Measurements from ENCODE around the gene NDP. TPM values are rescaled to one million over a fixed set of nuclear protein-coding genes. Genes with fewer than 3 reads are reported as not detected.

The NDP gene
- total RNA-seq, 4 donors from 2014 or later: 0.22 to 0.42 TPM; not detected in 2

DNA sequence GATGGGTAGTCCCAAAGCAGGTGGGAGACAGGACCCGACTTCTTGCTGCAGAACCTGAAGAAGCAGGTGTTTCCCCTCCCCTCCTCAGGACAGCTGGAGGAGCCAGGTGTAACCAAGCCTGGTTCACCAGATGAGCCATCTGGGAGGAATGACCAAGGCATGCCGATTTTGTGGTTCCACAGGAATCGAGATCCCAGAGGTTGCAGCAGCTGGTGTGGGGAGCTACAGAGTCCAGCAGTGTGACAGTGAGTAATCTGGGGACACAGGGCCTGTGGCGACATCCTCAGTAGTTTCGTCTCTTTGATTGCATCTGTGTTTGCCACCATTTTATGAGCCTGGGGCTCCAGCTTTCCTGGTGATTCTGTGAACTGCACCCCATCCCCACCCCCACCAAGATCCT, 2.6 kb upstream of the NDP start:
- TF ChIP-seq, protein P1, sequence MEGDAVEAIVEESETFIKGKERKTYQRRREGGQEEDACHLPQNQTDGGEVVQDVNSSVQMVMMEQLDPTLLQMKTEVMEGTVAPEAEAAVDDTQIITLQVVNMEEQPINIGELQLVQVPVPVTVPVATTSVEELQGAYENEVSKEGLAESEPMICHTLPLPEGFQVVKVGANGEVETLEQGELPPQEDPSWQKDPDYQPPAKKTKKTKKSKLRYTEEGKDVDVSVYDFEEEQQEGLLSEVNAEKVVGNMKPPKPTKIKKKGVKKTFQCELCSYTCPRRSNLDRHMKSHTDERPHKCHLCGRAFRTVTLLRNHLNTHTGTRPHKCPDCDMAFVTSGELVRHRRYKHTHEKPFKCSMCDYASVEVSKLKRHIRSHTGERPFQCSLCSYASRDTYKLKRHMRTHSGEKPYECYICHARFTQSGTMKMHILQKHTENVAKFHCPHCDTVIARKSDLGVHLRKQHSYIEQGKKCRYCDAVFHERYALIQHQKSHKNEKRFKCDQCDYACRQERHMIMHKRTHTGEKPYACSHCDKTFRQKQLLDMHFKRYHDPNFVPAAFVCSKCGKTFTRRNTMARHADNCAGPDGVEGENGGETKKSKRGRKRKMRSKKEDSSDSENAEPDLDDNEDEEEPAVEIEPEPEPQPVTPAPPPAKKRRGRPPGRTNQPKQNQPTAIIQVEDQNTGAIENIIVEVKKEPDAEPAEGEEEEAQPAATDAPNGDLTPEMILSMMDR (IDR thresholded peaks at IDR 0.05): no peak
- TF ChIP-seq POLR2A (IDR thresholded peaks at IDR 0.05): no peak
- intact Hi-C loops (cut with DNase I; ENCODE audit: low total_unique reads): no loop called here
- DNase-seq (ENCODE audit: low spot score in 2 of 2): no peak
- H3K4me3 ChIP-seq (ENCODE audit: low read depth, poor library complexity, severe bottlenecking): no peak overlapping the region
- 81 to 89% methylated on average over 5 of the region's 5 CpGs for WGBS, 2 donors

DNA sequence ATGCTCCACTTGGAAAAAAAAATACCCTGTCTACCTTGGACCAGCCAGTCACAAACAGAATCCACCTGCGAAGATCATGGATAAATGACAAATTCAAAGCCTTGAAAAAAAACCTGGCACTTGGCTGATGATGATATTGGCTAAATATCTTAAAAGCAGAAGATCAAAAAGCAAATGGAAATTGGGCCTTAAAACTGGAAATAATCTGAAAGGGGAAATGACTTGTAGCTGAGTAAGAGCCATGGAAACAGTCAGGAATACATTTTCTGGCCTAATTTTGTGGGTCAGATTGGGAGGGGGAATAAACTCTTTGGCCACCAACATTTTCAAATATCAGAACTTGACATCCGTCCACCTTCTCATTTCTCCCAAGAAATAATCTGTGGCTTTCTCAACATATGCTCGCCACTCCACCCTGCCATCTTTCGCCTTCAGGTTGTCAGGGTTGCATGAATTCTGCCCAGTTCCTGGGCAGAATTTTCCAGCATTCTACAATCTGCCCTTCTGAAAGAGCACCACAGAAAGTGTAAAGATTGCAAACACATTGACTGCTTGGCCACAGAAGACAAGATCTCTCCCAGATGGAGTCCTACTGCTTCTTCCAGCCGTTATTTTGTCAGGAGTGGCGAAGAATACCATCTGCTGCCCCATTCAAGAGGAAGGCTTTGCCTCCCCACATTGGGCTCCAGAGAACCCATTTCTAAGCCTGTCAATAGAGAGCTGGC, 1.7 kb upstream of the NDP start:
- no peak for DNase-seq (ENCODE audit: low spot score in 2 of 2)
- 77 to 88% methylated on average over 6 of the region's 6 CpGs for WGBS, 2 donors
- no peak for TF ChIP-seq POLR2A (IDR thresholded peaks at IDR 0.05)
- TF ChIP-seq, protein P1 (IDR thresholded peaks at IDR 0.05): no peak
- no peak overlapping the region for H3K4me3 ChIP-seq (ENCODE audit: low read depth, poor library complexity, severe bottlenecking)
- intact Hi-C loops (cut with DNase I; ENCODE audit: low total_unique reads): no loop called here

DNA sequence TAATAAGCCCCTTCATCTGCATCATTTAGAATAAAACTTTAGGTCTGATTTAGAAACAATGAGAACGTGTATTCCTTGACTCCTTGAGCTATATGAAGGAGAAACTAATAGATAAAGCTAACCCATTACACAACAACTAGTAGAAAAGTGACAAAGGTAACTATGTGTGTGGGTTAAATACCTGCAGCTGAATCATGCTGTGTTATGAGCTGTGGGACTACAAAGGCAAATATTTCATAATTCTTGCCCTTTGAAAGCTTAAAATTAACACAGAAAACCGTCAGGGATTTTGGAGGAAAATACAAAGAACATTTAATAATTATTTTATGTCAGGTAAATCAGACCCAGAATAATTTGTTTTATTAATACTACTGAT, 898 bp upstream of the NDP start:
- 38 to 69% methylated on average over 2 of the region's 2 CpGs for WGBS, 2 donors
- no peak for DNase-seq (ENCODE audit: low spot score in 2 of 2)
- intact Hi-C loops (cut with DNase I; ENCODE audit: low total_unique reads): no loop called here
- no peak for TF ChIP-seq POLR2A (IDR thresholded peaks at IDR 0.05)
- TF ChIP-seq, protein P1 (IDR thresholded peaks at IDR 0.05): no peak
- no peak overlapping the region for H3K4me3 ChIP-seq (ENCODE audit: low read depth, poor library complexity, severe bottlenecking)

DNA sequence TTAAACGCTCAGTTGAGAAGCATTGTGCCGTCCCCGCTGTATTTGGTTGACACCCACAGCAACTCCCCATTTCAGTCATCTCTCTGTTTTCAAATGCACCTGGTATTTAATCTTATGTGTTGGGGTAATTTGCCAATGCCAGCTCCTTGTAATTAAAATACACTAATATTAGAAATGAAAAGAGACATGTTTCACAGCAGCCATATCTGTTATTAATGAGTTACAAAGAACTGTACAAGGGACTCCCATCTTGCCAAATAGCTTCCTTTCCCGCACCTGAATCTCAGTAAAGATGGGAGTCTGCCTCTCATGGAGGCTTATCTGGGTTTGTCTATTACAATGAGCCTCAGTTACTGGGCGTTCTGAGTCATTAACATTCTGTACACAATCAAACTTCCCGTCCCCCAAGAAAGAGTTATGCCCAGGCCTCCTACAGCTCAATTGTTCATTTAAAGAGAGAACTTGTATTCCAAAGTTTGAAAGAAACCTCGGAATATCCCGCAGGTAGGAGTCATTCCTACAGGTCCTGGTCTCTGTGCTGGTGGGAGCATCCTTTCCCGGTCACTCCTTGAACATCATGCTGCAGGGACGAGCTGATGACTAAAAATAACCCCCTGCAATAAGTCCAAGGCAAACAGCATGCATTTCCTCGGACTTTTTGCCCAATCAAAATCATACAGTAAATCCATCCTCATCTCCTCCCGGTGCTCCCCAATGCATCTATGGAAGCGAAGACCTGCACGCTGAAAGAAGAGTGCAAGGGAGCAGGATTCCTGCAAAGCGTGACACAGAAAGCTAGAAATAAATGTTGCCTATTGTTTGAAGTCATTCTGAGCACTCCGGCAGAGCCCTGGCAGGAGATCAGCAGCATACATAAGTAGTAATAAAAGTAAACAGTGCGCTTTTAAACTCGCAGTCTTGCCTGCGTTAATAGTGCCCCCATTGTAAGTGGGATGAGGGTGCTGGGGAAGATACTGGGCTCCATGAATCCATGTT, 926 bp downstream of the NDP start:
- no peak overlapping the region for H3K4me3 ChIP-seq (ENCODE audit: low read depth, poor library complexity, severe bottlenecking)
- no peak for DNase-seq (ENCODE audit: low spot score in 2 of 2)
- TF ChIP-seq, protein P1 (IDR thresholded peaks at IDR 0.05): no peak
- no peak for TF ChIP-seq POLR2A (IDR thresholded peaks at IDR 0.05)
- intact Hi-C loops (cut with DNase I; ENCODE audit: low total_unique reads): no loop called here
- 52% methylated on average over 19 of the region's 19 CpGs for WGBS, 2 donors

DNA sequence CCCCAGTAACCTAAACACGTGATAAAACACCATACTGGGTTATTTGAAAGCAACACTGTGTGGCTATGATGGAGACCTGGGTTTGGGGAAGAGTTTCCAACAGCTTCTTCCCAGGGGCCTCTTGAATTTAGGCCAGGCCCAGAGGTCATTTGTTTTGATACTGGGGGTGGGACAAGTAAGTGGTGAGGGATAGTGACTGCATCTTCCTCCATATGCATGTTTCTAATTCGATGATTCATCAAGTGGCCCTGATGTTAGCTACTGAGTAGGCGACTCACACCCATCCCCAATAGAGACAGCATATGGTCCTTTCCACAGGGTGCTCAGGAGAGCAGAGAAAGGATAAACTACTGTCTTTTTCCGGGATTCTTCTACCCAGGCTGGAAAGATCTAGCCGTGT, 2.7 kb downstream of the NDP start:
- TF ChIP-seq, protein P1 (IDR thresholded peaks at IDR 0.05): no peak
- TF ChIP-seq POLR2A (IDR thresholded peaks at IDR 0.05): no peak
- DNase-seq (ENCODE audit: low spot score in 2 of 2): no peak
- no peak overlapping the region for H3K4me3 ChIP-seq (ENCODE audit: low read depth, poor library complexity, severe bottlenecking)
- intact Hi-C loops (cut with DNase I; ENCODE audit: low total_unique reads): no loop called here
- WGBS, 2 donors: 77 to 90% methylated on average over 5 of the region's 5 CpGs

Data from lower leg skin (tissue), 4 donors.